Tongue (tissue), 2 donors: ENCODE measurements around the gene AGRN. TPM values are rescaled to one million over a fixed set of nuclear protein-coding genes. Genes with fewer than 3 reads are reported as not detected.
"Not testable (repeated sequence)": the region's sequence is repeated elsewhere in the genome, so short reads cannot be mapped to it uniquely, and the experiment has no call there.

Source experiments
- DNase-seq: peaks from one replicate; pipeline ENCODE4 v3.0.0-alpha.2; 2015
- total RNA-seq: library from RNA; depleted of rRNA; stranded (reverse); fragments of >200 nt; gene quantifications from one replicate; pipeline ENCODE4 v1.2.3, GENCODE V29; 2014

Gene AGRN
- 57.2 TPM for total RNA-seq

DNA sequence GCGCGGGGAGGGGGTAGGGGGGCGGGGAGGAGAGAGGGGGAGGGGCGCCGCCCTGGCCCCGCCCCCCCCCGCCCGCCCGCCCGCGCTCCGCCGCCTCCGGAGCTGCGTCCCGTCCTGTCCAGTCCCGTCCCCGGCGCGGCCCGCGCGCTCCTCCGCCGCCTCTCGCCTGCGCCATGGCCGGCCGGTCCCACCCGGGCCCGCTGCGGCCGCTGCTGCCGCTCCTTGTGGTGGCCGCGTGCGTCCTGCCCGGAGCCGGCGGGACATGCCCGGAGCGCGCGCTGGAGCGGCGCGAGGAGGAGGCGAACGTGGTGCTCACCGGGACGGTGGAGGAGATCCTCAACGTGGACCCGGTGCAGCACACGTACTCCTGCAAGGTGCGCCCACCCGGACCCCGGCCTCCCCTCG lies at the start of gene AGRN:
Gene AGRN (plus strand): TSS at position 121 of the 405 bp plus-strand sequence. CDS start 53 bp downstream, at position 174.
- no peak for DNase-seq

DNA sequence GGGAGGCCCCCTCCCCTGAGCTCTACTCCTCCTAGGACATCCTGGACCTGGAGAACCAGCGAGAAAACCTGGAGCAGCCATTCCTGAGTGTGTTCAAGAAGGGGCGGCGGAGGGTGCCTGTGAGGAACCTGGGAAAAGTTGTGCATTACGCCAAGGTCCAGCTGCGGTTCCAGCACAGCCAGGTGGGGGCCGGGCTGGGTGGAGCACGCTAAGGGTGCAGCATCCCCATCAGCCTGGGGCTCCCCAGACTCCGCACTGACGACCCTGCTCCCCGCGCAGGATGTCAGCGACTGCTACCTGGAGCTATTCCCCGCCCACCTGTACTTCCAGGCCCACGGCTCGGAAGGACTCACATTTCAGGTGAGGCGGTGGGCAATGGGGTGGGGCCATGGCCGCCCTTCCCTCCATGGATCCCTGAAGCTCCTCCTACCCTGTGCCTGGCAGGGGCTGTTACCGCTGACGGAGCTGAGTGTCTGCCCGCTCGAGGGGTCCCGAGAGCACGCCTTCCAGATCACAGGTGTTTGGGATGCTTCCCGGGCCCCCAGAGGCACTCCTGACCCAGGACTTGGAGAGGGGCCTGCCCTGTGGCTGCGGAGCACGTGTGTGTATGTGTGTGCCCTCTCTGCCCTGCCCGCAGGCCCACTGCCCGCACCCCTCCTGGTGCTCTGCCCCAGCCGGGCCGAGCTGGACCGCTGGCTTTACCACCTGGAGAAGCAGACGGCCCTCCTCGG lies 49.5 kb upstream of the AGRN start:
- no peak for DNase-seq

DNA sequence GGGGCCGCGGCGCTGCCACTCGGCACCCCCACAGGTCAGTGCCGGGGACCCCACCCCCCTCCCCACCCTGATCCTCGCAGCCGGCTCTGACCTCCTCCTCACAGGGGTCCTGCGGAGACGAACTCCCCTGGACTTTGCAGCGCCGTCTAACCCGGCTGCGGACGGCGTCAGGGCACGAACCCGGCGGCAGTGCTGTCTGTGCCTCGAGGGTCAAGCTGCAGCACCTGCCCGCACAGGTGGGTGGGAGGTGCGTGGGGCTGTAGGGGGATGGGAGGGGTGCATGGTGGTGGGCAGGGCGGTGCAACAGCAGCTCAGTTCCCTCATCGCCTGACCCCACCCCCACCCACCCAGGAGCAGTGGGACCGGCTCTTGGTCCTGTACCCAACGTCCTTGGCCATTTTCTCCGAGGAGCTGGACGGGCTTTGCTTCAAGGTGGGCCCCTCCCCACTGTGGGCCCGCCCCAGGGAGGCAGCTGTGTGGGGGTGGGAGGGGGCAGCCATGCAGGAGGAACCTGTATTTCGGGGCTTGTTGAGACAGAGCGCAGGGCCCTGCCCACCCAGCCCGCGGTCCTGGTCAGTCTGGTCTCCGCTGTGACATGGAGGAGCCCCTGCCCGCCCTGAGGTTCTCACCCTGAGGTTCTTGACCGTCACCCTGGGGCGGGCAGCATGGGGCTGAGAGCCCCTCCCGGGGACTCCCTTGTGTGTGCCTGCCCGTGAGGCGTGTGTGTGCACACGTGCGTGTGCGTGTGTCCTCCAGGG lies 48.8 kb upstream of the AGRN start:
- no peak for DNase-seq

DNA sequence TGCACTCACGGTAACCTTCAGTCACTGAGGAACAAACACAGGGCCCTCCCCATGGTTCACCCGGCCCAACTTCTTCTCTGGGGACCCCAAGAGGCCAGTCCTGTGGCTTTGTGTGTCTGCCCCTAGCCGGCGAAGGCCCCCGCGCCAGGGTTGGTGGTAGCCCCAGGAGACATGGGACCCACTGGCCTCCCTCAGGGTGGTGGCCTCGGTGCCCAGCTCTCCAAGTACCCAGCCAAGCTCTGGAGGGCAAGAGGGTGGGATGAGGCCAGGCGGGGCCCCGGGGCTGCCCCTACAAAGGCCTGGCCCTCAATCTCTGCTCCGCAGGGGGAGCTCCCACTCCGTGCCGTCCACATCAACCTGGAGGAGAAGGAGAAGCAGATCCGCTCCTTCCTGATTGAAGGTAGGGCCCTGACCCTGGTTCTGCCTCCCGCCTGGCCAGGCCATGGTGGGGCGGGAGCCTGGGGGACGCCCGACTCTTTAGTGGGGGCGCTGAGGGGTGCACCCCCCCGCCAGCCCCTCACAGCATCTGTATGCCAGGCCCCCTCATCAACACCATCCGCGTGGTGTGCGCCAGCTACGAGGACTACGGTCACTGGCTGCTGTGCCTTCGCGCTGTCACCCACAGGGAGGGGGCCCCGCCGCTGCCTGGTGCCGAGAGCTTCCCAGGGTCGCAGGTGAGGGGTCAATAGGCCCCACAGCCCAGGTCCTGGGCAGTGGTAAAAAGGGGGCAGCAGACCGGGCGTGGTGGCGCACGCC lies 48.0 kb upstream of the AGRN start:
- DNase-seq, result no peak

DNA sequence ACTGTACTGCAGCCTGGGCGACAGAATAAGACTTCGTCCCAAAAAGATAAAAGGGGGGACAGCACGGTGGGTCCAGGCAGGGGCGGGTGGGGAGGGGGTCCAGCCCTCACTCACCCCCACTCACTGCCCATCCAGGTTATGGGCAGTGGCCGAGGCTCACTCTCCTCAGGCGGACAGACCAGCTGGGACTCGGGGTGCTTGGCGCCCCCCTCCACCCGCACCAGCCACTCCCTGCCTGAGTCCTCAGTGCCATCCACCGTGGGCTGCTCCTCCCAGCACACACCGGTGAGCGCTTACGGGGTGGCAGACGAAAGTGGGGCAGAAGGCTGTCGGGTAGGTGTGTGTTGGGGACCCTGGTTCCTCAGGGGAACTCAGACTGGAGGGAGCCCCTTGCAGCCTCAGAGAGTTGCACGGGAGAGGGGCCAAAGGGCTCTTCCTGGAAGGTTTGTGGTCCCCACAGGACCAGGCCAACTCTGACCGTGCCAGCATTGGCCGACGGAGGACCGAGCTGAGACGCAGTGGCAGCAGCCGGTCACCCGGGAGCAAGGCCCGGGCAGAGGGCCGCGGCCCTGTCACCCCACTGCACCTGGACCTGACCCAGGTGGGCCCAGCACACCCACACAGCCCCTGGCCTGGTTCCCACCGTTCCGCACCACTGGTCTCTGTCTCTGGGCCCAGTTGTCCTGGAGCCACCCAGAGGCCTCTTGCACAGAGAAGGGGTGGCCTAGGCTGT lies 47.0 kb upstream of the AGRN start:
- no peak for DNase-seq

DNA sequence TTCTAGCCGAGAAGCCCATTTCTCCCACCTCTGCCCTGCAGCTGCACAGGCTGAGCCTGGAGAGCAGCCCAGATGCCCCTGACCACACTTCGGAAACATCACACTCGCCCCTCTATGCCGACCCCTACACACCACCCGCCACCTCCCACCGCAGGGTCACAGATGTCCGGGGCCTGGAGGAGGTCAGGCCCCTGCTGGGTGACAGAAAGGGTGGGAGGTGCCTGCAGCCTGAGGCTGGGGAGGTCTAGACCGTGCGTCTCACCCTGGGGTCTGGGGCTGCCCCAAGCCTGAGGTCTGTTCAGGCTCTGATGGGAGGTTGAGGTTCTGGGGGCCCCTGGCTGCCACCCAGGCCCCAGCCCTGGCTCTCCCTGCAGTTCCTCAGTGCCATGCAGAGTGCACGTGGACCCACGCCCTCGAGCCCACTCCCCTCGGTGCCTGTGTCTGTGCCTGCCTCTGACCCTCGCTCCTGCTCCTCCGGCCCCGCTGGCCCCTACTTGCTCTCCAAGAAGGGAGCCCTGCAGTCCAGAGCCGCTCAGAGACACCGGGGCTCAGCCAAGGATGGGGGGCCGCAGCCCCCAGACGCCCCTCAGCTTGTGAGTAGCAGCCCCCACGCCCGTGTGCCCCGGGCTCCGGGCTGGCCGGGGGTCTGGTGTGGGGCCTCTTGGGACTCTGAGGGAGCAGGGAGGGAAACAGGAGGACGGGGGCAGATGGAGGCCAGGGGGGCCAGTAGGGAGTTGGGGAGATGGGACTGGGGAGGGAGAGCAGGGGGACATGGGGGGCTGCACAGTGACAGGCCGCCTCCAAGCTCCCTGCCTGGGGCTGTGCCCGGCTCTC lies 46.2 kb upstream of the AGRN start:
- DNase-seq, result no peak

DNA sequence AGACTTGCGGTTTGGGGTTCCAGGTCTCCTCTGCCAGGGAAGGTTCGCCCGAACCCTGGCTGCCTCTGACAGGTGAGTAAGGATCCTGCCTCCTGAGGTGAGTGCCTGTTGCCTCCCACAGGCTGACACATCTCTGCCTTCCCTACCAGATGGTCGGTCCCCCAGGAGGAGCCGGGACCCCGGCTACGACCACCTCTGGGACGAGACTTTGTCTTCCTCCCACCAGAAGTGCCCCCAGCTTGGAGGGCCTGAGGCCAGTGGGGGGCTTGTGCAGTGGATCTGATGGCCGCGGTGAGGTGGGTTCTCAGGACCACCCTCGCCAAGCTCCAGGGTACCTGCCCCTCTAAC lies 45.7 kb upstream of the AGRN start:
- no peak for DNase-seq

DNA sequence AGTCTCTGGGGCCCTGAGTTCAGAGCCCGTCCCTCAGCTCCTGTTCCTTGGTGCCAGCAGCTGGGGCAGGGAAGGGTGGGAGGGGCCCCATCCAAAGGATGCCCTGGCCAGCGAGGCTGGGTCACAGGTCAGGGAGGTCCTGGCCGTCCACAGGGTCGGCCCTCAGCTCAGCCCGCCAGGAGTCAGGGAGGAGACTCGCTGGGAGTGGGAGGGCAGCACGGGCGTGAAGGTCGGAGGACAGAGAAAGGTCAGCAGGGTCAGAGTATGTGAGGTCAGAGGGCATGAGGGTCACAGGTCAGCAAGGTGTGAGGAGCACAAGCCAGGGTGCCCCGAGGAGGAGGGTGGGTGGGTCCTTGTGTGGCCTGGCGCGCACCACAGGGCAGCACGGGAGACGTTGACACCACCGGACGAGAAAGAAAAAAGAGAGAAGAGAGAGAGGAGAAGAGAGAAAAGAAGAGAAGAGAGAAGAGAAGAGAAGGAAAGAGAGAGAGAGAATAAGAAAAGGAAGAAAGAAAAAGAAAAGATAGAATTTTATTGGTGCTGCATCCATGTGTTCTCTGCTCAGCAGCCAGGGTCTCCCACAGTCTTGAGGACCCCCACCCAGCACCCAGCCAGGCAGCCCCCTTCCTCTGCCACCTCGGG lies 45.1 kb upstream of the AGRN start:
- DNase-seq, result no peak

DNA sequence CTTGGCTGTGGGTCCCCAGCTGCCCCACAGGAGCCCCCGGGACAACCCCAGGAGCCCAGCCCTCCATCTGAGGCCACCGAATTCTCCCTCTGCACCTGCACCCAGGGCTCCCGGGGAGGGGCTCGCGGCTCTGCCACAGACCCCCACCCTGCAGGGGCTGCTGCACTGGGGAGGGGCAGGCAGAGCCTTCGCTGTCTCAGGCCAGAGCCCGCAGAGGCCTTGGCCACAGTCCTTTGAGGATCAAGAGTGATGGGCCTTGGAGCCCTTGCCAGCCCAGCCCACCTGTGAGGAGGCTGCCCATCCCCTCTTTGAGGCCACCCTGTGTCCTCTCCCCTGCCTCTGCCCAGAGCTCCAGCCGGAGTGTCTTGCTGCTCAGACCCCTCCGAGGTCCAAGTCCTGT lies 44.6 kb upstream of the AGRN start:
- no peak for DNase-seq

DNA sequence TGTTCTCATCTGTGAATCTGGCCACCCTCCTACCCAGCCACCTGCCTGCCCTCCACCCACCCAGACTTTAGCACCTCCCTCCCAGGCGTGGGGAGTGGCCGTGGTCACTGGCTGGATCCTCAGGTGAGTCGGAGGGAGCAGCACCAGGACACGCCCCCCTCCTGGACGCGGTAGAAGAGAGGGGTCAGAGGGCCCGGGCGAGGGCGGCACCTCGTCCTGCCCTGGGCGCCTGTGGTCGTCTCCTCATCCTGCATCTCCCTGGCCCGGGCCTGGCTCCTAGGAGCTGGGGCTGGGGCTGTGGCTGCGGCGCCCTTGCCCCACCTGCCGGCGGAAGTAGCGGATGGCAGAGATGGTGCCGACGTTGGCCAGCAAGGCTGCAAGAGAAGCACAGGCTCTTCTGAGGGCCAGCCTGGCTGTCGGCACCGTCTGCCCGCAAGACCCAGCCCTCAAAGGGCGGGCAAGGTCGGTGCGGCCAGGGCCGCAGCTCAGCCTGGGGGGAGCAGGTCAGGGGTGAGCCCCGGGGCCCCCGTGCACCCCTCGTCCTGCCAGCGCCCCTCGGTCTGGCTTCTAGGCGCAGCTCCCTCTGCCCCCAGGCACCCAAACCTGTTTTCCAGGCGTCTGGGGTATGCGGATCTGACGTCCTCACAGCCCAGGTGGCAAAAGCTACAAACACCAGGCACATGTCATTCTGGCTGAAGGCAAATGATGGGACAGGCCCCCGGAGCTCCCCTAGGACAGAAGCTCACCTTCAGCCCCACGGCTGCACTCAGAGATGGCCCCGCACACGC lies 43.8 kb upstream of the AGRN start:
- peak; percentile 60 for DNase-seq

DNA sequence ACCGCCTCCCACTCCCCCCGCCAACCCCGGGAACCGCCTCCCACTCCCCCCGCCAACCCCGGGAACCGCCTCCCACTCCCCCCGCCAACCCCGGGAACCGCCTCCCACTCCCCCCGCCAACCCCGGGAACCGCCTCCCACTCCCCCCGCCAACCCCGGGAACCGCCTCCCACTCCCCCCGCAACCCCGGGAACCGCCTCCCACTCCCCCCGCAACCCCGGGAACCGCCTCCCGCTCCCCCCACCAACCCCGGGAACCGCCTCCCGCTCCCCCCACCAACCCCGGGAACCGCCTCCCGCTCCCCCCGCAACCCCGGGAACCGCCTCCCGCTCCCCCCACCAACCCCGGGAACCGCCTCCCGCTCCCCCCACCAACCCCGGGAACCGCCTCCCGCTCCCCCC lies 43.1 kb upstream of the AGRN start:
- not testable (repeated sequence) for DNase-seq

DNA sequence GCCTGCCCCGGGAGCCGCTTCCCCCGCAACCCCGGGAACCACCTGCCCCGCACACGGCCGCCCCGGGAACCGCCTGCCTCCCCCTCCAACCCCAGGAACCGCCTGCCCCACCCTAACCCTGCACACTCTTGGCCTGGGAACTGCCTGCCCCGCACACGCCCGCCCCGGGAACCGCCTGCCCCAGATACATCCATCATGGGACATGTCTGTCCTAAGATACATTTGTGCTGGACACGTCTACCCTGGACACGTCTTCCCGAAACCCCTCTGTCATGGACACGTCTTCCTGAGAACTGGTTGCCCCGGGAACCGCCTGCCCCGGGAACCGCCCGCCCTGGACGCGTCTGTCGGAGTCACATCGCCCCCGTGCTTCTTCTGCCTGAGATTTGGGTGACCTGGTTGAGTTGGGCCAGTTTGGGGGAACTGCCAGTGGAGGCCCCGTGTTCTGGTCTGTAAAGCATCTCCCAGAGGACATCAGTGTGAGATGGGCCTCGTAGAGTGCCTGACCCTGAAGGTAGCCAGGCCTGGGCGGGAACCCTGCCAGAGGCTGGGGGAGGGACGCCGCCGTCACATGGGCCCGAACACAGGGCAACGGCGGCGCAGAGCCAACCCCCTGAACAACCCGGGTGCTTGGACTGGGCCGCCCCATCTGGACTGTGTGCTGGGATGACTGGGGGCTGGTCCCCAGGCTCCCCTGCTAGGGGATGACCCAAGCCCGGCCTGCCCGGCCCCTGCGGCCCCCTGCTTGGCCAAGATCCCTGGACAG lies 41.7 kb upstream of the AGRN start:
- DNase-seq, result no peak

DNA sequence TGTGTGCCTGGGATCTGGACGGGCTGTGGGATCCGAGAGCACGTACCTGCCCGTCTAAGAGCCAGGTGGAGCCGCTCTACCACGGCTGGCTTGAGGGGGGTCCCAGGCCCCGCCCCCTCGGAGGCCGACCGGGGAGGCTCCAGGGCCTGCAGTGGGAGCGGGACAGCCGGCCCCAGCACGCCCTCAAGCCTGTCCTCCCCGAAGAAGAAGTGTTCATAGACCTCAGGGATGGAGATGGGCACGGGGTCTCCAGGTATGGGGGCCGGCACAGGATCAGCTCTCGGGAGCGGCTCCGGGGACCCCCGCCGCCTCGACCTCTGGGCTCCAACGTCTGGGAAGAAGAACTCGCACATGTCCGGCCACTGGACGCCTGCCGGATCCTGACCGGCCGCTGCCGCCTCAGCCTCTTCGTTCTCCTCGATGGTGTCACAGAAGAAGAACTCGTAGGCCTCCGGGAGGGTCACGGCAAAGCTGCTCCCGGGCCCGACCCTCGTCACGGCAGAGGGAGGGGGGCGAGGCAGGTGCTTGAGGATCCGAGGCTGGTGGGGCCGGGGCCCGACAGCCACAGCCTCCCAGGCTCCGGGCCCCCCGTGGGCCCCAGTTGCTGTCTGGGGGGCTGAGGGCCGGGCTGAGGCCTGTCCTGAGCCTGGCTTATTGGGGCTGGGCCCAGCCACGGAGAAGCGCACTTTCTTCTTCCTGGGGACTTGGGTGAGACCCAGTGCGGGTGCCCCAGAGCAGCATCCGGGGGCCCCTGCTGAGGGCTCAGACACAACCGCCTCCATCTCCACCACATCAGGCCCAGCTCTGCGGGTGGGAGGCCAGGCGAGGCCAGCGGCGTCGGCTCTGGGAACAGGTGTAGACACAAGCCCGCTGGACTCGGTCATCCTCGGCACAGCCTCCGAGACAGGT lies 40.8 kb upstream of the AGRN start:
- no peak for DNase-seq

DNA sequence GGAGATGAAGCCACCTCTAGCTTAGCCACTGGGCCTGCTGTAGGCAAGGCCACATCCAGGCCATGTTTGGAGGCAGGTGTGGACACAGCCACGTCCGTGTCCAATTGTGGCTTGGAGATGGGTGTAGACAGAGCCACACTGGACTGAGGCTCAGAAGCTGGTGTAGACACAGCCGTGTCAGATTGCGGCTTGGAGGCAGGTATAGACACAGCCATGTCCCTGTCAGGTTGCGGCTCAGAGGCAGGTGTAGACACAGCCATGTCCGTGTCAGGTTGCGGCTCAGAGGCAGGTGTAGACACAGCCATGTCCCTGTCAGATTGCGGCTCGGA lies 40.2 kb upstream of the AGRN start:
- DNase-seq, result no peak

DNA sequence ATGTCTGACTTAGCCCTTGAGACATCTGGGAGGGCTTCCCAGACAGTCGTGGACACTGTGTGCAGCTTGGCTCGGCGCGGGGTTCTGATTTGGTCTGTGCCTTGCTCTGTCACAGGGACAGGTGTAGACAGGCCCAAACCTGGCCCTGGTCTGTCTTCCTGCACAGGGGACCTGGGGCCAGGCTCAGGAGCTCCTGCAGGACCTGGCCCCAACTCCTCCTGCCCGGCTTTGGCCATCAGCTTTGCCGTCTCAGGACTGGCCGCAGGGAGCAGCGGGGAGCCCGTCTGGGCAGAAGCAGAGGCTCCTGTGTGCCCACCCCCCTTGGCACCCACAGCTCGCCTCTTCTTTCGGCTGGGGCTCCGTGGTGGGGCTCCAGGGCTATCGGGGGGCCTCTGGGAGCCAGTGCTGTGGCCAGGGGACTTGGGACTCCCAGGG lies 39.8 kb upstream of the AGRN start:
- DNase-seq, result no peak

DNA sequence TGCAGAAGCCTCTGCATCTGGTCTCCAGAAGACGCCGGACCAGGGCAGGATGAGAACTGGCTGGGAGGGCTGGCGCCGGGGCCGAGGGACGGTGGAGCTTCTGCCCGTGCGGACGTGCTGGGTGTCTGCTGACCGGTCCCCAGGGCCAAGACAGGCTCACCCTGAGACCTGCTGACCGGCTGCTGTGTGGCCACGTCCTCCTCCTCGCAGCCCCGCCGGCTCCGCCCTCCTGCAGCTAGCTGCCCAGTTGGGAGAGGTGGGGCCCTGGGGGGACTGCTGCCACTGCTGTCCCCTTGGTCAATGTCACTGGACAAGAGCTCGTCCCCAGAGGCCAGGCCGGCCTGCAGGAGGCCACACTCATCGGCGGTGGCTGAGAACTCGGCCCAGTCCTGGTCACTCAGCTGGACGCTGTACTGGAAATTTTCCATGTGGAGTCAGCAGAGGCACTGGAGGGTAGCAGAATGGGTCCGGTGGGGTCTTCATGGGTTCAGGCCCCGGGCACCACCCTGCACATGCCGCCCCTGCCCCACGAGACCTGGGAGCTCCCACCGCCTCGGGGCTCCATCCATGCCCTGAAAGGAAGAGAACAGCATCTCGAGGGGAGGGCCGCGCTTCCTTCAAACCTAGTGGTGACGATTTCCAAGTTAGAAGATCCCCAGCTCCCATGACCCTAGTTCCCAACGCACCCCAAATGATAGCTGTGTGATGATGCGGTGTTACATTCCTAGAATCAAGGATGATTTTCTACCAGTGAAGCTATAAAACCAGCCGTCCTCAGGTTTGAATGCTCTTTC lies 39.1 kb upstream of the AGRN start:
- DNase-seq, result no peak

DNA sequence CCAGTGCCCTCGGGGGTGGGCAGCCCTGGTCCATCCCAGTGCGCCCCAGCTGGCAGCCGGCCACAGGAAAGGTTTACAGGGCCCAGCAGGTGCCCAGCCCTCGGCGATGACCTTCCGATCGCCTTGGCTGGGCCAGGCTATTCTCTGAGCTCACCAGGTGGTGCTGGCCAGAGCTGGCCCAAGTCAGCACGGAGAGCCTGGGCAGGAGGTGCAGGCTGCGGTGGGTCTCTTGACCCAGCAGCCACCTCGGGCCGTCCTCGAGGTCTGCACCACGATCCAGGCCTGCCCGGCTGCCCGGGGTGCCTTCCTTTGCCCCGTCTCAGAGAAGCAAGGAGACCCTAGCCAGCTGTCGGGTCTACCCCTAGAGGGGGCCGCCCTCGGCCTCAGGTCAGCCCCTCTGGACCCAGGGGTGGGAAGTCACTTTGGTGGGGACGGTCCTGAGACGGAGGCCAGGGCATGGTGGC lies 38.4 kb upstream of the AGRN start:
- no peak for DNase-seq
